Fibroblast of upper back skin (primary cell): ENCODE results near the gene RAB20.
A peak's percentile ranks its signal among the peaks of the same experiment; 100 is the strongest.
"Not testable (repeated sequence)": the region's sequence is repeated elsewhere in the genome, so short reads cannot be mapped to it uniquely, and the experiment has no call there.

ENCODE experiments used
- DNase-seq: peaks from one replicate; pipeline ENCODE4 v3.0.0-alpha.2; 2013

RAB20 gene, protein sequence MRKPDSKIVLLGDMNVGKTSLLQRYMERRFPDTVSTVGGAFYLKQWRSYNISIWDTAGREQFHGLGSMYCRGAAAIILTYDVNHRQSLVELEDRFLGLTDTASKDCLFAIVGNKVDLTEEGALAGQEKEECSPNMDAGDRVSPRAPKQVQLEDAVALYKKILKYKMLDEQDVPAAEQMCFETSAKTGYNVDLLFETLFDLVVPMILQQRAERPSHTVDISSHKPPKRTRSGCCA

GRCh38 chr13:110561344-110562035 is at the start of gene RAB20:
RAB20 (minus strand) TSS chr13:110561722; CDS start chr13:110561519, 203 bp downstream.
- DNase-seq, result peak; percentile 79

GRCh38 chr13:110610955-110611595 is 49.6 kb upstream of the RAB20 start:
- DNase-seq, result no peak

DNA sequence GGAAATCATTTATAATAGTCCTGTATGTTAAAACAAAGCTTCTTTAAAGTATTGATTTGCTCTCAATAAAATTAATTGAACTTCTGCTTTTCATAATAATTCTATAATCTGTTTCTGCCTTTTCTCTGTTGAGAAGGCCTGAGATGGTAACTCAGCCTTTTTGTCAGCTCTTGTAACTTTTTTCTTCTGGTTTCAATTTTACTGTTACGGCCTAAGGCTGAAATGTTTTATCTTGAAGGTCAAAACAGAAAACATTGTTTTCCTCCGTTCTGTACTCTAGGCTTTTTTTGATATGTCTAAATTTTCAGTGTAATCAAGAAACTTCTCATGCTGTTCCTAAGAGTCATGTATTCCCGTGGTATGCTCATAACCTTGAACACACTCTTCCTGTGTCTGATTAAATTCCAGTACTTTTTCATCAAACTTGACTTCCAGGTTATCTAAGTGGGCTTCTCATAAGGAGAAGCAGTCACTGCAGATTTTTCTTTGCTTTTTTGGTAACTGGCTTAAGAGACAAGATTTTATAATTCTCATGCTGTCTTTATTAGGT is 46.2 kb upstream of the RAB20 start:
- no peak for DNase-seq

DNA sequence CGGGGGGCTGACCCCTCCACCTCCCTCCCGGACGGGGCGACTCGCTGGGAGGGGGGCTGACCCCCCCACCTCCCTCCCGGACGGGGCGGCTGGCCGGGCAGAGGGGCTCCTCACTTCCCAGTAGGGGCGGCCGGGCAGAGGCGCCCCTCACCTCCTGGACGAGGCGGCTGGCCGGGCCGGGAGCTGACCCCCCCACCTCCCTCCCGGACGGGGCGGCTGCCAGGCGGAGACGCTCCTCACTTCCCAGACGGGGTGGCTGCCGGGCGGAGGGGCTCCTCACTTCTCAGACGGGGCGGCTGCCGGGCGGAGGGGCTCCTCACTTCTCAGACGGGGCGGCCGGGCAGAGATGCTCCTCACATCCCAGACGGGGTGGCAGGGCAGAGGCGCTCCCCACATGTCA is 44.8 kb upstream of the RAB20 start:
- DNase-seq, result not testable (repeated sequence)

GRCh38 chr13:110605132-110605531 is 43.6 kb upstream of the RAB20 start:
- DNase-seq, result no peak

DNA sequence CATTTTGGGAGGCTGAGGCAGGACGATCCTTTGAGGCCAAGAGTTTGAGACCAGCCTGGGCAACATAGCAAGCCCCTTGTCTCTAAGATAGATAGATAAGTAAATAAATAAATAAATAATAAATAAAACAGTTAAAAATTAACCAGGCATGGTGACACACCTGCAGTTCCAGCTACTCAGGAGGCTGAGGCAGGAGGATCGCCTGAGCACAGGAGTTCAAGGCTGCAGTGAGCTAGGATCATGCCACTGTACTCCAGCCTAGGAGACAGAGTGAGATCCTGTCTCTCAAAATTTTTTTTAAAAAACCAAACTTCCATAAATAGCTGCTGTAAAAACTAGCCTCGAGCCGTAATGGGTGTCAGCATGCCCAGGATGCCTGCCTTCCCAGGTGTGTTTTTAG is 39.5 kb upstream of the RAB20 start:
- no peak for DNase-seq

- no peak for DNase-seq
These were observed 38.8 kb upstream of the RAB20 start for GRCh38 chr13:110600261-110600819.

- DNase-seq, result no peak
These were observed 35.6 kb upstream of the RAB20 start for GRCh38 chr13:110597041-110597689.

DNA sequence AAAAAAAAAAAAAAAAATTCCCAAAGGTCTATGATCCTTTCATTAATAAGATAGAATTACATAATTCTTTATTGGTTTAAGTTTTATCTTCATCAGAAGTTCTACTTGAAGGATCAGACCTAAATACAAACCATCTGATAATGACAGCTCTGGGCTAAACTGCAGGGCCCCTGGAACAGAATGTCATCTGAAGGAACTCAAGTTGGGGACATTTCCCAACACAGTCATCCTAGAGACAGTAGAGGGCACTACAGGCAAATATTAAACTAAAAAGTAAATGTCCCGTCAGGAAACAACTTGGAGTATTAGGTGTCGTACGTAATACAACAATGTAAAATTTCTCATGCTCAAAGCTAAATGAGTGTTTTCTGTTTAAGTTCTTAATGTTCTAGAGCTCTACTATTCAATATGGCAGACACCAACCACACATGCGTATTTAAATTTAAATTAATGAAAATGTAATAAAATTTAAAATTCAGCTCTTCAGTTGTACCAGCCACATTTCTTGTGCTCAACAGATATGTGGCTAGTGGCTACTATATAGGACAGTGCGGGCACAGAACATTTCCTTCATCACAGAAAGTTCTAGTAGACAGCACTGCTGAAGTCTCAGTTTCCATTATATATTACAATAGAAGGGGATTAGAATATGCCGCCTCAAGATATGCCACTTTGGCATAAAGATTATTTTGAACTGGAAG is 32.1 kb upstream of the RAB20 start:
- peak; percentile 55 for DNase-seq

- peak; percentile 80 for DNase-seq
These were observed 31.1 kb upstream of the RAB20 start for GRCh38 chr13:110592665-110593064.

DNA sequence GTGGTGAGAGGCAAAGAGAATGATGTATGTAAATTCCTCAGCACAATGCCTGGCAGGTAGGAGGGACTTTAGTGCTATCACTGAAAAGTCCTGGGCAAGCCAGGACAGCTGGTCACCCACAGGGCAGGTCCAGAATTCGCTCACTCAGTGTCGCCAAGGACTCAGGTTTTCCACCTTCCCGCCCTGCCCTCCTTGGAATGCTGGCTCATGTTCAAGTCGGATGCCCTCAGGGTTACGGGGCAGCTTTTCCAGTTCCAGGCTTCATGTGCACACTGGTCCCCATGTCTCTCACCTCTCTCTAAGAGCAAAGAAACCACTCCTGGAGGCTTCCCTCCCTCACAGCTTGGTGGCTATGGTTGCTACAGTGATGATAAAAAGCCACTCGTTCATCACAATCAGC is 29.1 kb upstream of the RAB20 start:
- DNase-seq, result no peak

- no peak for DNase-seq
These were observed 28.4 kb upstream of the RAB20 start for GRCh38 chr13:110589793-110590390.

GRCh38 chr13:110583178-110583865 is 21.8 kb upstream of the RAB20 start:
- no peak for DNase-seq

DNA sequence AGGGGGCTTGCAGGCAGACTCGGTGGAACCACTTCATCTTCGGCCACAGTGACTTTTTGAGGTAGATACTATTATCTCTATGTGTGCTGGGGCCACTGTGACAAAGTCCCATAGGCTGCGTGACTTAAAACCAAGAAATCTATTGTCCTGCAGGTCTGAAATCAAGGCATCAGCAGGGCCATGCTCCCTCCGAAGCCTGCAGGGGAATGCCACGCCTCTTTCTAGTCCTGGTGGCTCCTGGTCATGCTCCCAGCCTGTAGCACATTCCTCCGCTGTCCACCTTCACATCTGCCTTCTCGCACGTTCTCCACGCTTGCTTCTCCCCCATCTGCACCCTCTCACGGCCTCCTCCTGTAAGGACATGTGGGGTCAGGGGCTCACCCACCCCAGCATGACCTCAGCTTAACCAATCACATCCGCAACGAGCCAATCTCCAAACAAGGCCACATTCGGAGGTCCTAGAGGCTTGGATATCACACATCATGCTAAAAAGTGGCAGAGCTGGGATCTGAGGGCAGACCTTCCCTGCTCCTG is 21.0 kb upstream of the RAB20 start:
- DNase-seq, result no peak

GRCh38 chr13:110581506-110582185 is 20.1 kb upstream of the RAB20 start:
- DNase-seq, result no peak

- peak; percentile 41 for DNase-seq
These were observed 19.3 kb upstream of the RAB20 start for GRCh38 chr13:110580800-110581199.

GRCh38 chr13:110578363-110578762 is 16.8 kb upstream of the RAB20 start:
- no peak for DNase-seq

GRCh38 chr13:110576736-110577476 is 15.4 kb upstream of the RAB20 start:
- DNase-seq, result no peak

DNA sequence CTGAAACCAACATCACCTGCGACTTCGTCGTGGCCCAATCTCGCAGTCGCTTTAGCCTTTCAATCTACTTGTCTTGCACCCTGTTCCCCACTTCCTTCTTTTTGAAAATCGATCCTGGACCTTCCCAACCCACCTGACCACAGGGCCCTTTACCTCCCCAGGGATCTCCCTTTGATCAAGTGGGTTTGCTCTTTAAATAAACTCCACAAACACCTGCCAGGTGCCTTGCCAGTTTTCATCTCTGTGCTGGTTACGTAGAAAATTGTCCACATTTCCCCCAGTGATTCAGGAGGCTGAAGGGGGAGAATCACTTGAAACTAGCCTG is 14.5 kb upstream of the RAB20 start:
- no peak for DNase-seq
